GM12878 (cell line): ENCODE data around the gene CD86. TPM values are rescaled to one million over a fixed set of nuclear protein-coding genes. Genes with fewer than 3 reads are reported as not detected.

Experiments used
- BCL11A ChIP-seq: IDR thresholded peaks from 2 replicates; pipeline ENCODE4 v1.6.1; 2011; ENCODE audit warnings: low read depth, low read length
- BCL3 ChIP-seq: IDR thresholded peaks from 2 replicates; pipeline ENCODE4 v1.6.1; 2011; ENCODE audit warnings: borderline replicate concordance, low read depth, mild to moderate bottlenecking, moderate library complexity, low read length; ENCODE audit not compliant: insufficient read depth, poor library complexity, severe bottlenecking
- BMI1 ChIP-seq: fragments of 450-650 bp; IDR thresholded peaks from 2 replicates; pipeline ENCODE4 v1.6.1; 2016; ENCODE audit warnings: mild to moderate bottlenecking, moderate library complexity, borderline replicate concordance
- CEBPB ChIP-seq, 2 experiments: fragments of 150-350 bp in 1 of 2; IDR thresholded peaks; 2 replicates each; pipeline ENCODE4 v1.6.1; 2012 to 2014; ENCODE audit warnings: low read depth in 2 of 2, low read length in 2 of 2, borderline replicate concordance in 1 of 2, inconsistent platforms in 1 of 2
- CREM ChIP-seq: IDR thresholded peaks from 2 replicates; pipeline ENCODE4 v1.6.1; 2014; ENCODE audit warnings: antibody characterized with exemption, low read depth
- CTCF ChIP-seq, 3 experiments: IDR thresholded peaks in 2 of 3; conservative IDR thresholded peaks in 1 of 3; 2 replicates each; pipeline ENCODE4 v1.5.1; 2011; ENCODE audit warnings: low read depth in 3 of 3, low read length in 3 of 3, mild to moderate bottlenecking in 3 of 3, control low read depth in 2 of 3, moderate library complexity in 2 of 3, inconsistent platforms in 1 of 3, mixed read lengths in 1 of 3; ENCODE audit not compliant: control insufficient read depth in 2 of 3, insufficient read depth in 1 of 3; ENCODE audit errors: extremely low read depth in 1 of 3
- JUNB ChIP-seq: IDR thresholded peaks from 2 replicates; pipeline ENCODE4 v1.6.1; 2016; ENCODE audit warnings: antibody characterized with exemption, mild to moderate bottlenecking
- MTA3 ChIP-seq: IDR thresholded peaks from 2 replicates; pipeline ENCODE4 v1.6.1; 2012; ENCODE audit warnings: low read length, inconsistent platforms, borderline replicate concordance
- MYB ChIP-seq: fragments of 150-350 bp; IDR thresholded peaks from 2 replicates; pipeline ENCODE4 v1.6.1; 2014; ENCODE audit warnings: mild to moderate bottlenecking, low read depth, low read length, borderline replicate concordance
- PML ChIP-seq: IDR thresholded peaks from 2 replicates; pipeline ENCODE4 v1.6.1; 2012; ENCODE audit warnings: low read length, inconsistent platforms
- POLR2A ChIP-seq: IDR thresholded peaks from 2 replicates; pipeline ENCODE4 v1.6.1; 2011; ENCODE audit warnings: low read depth, mild to moderate bottlenecking, low read length
- POLR2AphosphoS2 ChIP-seq: IDR thresholded peaks from 2 replicates; pipeline ENCODE4 v1.6.1; 2011; ENCODE audit warnings: low read depth, mild to moderate bottlenecking, low read length, improper control_type of control experiment, moderate library complexity
- RELA ChIP-seq: fragments of 450-650 bp; IDR thresholded peaks from 2 replicates; pipeline ENCODE4 v1.8.0; 2014; ENCODE audit warnings: borderline replicate concordance; ENCODE audit not compliant: partially characterized antibody
- RFX5 ChIP-seq: IDR thresholded peaks from 2 replicates; pipeline ENCODE4 v1.6.1; 2011; ENCODE audit warnings: low read depth, low read length, improper control_type of control experiment
- SMAD1 ChIP-seq: fragments of 450-650 bp; IDR thresholded peaks from 2 replicates; pipeline ENCODE4 v1.6.1; 2018; ENCODE audit warnings: mild to moderate bottlenecking, low read depth; ENCODE audit not compliant: partially characterized antibody
- TARDBP ChIP-seq: IDR thresholded peaks from 2 replicates; pipeline ENCODE4 v1.6.1; 2016; ENCODE audit warnings: borderline replicate concordance
- TCF3 ChIP-seq: IDR thresholded peaks from 2 replicates; pipeline ENCODE4 v1.6.1; 2012; ENCODE audit warnings: low read depth, mild to moderate bottlenecking, low read length, borderline replicate concordance; ENCODE audit not compliant: insufficient read depth
- WRNIP1 ChIP-seq: IDR thresholded peaks from 2 replicates; pipeline ENCODE4 v1.6.1; 2011; ENCODE audit warnings: low read depth, low read length, improper control_type of control experiment, borderline replicate concordance
- ZBTB33 ChIP-seq: fragments of 450-650 bp; IDR thresholded peaks from 2 replicates; pipeline ENCODE4 v1.6.1; 2017; ENCODE audit warnings: mild to moderate bottlenecking
- ZZZ3 ChIP-seq: IDR thresholded peaks from 2 replicates; pipeline ENCODE4 v1.6.1; 2011; ENCODE audit warnings: low read depth; ENCODE audit not compliant: control insufficient read depth, insufficient read length
- polyA plus RNA-seq, 11 experiments: library from polyadenylated mRNA; depleted of rRNA in 4 of 11; unstranded in 6 of 11; stranded (reverse) in 5 of 11; fragments of >200 nt; fragmentation: Nextera tagmentation in 4 of 11; fragmentation: Illumina TruSeq in 1 of 11; extraction: Ambion mirVana in 4 of 11; extraction: Trizol in 1 of 11; gene quantifications; 1 replicate in 1 of 11; 2 replicates in 10 of 11; pipeline versions ENCODE4 v1.2.1 to v1.2.3, GENCODE V29; 2011 to 2016; ENCODE audit warnings: inconsistent platforms in 2 of 11, missing spikeins in 2 of 11, low read depth in 1 of 11
- total RNA-seq, 4 experiments: library from RNA; depleted of rRNA in 3 of 4; stranded (reverse); fragments of >200 nt in 3 of 4; fragmentation: Illumina TruSeq in 1 of 4; extraction: Trizol in 1 of 4; gene quantifications; 2 replicates each; pipeline versions ENCODE4 v1.2.1 to v1.2.3, GENCODE V29; 2013 to 2021
- TF ChIP-seq, protein P1 (sequence below): fragments of 450-650 bp; IDR thresholded peaks from 2 replicates; pipeline ENCODE4 v1.6.1; 2017; ENCODE audit warnings: antibody characterized with exemption, mild to moderate bottlenecking, moderate library complexity
- TF ChIP-seq, protein P2 (sequence below): fragments of 450-650 bp; IDR thresholded peaks from 2 replicates; pipeline ENCODE4 v1.6.1; 2017; ENCODE audit warnings: low read depth, mild to moderate bottlenecking, moderate library complexity

CD86 gene
- total and polyA plus RNA-seq, 10 of the 15 experiments (the other 5 are each of a cell fraction or from before 2014, with no cell fraction given) = 40.9 to 100 (median 55.5) TPM

DNA sequence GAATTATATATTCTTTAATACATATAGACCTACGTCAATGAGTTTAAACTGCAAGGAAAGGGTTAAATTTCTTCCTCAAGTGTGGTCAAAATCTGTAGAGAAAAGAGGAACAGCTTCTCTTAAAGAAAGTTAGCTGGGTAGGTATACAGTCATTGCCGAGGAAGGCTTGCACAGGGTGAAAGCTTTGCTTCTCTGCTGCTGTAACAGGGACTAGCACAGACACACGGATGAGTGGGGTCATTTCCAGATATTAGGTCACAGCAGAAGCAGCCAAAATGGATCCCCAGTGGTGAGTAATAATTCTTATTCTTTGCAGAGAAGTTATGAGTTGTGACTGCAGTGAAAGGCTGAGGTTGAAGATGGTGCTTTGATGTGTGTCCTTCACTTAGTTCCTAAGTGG is at the start of gene CD86 (continued):
- TF ChIP-seq CTCF (IDR thresholded peaks at IDR 0.05 in 2 of 3, conservative IDR thresholded peaks at IDR 0.05 in 1 of 3; ENCODE audit: control insufficient read depth in 2 of 3, extremely low read depth in 1 of 3, insufficient read depth in 1 of 3, low read depth in 3 of 3, low read length in 3 of 3) (no peak), TCF3 (no peak), RFX5 (no peak), BCL11A (peak; percentile 54; the same call in 1 of the 2 replicates), TARDBP (no peak), PML (peak; percentile 39; the same call in 1 of the 2 replicates), BCL3 (no peak), CREM (peak; percentile 72), ZZZ3 (no peak), BMI1 (no peak), MTA3 (peak; percentile 68; the same call in 1 of the 2 replicates), POLR2AphosphoS2 (no peak), SMAD1 (no peak), JUNB (peak; percentile 76), ZBTB33 (no peak), WRNIP1 (no peak), POLR2A (peak; percentile 79), RELA (no peak), CEBPB (IDR thresholded peaks at IDR 0.05; ENCODE audit: borderline replicate concordance in 1 of 2, low read depth in 2 of 2, low read length in 2 of 2) (no peak; a peak in 1 of 4 replicates), MYB (no peak)
- TF ChIP-seq, protein P1, sequence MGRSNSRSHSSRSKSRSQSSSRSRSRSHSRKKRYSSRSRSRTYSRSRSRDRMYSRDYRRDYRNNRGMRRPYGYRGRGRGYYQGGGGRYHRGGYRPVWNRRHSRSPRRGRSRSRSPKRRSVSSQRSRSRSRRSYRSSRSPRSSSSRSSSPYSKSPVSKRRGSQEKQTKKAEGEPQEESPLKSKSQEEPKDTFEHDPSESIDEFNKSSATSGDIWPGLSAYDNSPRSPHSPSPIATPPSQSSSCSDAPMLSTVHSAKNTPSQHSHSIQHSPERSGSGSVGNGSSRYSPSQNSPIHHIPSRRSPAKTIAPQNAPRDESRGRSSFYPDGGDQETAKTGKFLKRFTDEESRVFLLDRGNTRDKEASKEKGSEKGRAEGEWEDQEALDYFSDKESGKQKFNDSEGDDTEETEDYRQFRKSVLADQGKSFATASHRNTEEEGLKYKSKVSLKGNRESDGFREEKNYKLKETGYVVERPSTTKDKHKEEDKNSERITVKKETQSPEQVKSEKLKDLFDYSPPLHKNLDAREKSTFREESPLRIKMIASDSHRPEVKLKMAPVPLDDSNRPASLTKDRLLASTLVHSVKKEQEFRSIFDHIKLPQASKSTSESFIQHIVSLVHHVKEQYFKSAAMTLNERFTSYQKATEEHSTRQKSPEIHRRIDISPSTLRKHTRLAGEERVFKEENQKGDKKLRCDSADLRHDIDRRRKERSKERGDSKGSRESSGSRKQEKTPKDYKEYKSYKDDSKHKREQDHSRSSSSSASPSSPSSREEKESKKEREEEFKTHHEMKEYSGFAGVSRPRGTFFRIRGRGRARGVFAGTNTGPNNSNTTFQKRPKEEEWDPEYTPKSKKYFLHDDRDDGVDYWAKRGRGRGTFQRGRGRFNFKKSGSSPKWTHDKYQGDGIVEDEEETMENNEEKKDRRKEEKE = no peak
- TF ChIP-seq, protein P2, sequence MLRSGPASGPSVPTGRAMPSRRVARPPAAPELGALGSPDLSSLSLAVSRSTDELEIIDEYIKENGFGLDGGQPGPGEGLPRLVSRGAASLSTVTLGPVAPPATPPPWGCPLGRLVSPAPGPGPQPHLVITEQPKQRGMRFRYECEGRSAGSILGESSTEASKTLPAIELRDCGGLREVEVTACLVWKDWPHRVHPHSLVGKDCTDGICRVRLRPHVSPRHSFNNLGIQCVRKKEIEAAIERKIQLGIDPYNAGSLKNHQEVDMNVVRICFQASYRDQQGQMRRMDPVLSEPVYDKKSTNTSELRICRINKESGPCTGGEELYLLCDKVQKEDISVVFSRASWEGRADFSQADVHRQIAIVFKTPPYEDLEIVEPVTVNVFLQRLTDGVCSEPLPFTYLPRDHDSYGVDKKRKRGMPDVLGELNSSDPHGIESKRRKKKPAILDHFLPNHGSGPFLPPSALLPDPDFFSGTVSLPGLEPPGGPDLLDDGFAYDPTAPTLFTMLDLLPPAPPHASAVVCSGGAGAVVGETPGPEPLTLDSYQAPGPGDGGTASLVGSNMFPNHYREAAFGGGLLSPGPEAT = 0 out of 2 replicates have a peak, but pooled peaks have one; percentile 17
